ENCODE measurements around the gene NHLRC4. TPM values are rescaled to one million over a fixed set of nuclear protein-coding genes. Genes with fewer than 3 reads are reported as not detected.

Gene NHLRC4
- total RNA-seq, result 1.1 and 1.3 TPM in 2 replicates

- peak; percentile 55 for DNase-seq (ENCODE audit: low spot score)
- Mint-ChIP-seq H3K4me3 (ENCODE audit: low read depth) (peak within 1 kb of the TSS; percentile 58), H3K36me3 (ENCODE audit: low read depth) (no peaks in the 10 kb centered on the region), H3K27ac (peak within 1 kb of the TSS; percentile 81), H3K27me3 (ENCODE audit: low read depth) (peaks cover 3% of the 10 kb centered on the region), H3K9me3 (no peaks in the 10 kb centered on the region), H3K4me1 (ENCODE audit: low read depth) (peaks cover 23% of the 10 kb centered on the region)
- intact Hi-C loops (cut with micrococcal nuclease), result loop anchor here (5.0 kb wide), 1 partner anchor 39 kb away; the partner anchor contains the start of gene CAPN15
Observed at GRCh38 chr16:566475-567372, at the start of gene NHLRC4. Gene NHLRC4, plus strand, starts transcription at chr16:567005. Its CDS starts 1,043 bp downstream, at chr16:568048.

- intact Hi-C loops (cut with micrococcal nuclease), result no loop called here
- Mint-ChIP-seq H3K4me1 (ENCODE audit: low read depth) (no peaks in the 10 kb centered on the region), H3K27me3 (ENCODE audit: low read depth) (no peaks in the 10 kb centered on the region), H3K4me3 (ENCODE audit: low read depth) (no peak overlapping the region), H3K9me3 (no peaks in the 10 kb centered on the region), H3K27ac (no peak overlapping the region), H3K36me3 (ENCODE audit: low read depth) (peaks cover 13% of the 10 kb centered on the region)
- no peak for DNase-seq (ENCODE audit: low spot score)
Observed at GRCh38 chr16:518858-519257, 47.9 kb upstream of the NHLRC4 start.

DNA sequence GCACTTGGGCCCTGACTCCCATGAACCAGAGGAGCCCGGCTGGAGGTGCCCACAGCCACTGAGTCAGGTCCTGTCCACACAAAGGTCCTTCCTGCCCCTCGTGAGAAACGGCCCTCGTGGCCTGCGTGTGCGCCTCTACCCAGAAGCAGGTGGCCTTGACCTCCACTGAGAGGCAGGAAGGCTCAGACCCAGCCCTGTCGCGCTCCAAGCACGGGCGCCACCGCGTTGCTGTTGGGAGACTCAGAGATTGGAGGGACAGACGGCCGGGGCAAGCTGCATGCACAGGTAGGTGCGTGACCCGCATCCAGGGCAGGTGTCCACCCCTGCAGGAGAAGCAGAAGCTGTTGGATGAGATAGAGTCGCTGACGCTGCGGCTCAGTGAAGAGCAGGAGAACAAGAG, 47.4 kb upstream of the NHLRC4 start:
- H3K27me3 Mint-ChIP-seq (ENCODE audit: low read depth), result no peaks in the 10 kb centered on the region
- no peaks in the 10 kb centered on the region for H3K9me3 Mint-ChIP-seq
- no peak overlapping the region for H3K27ac Mint-ChIP-seq
- peaks cover 3% of the 10 kb centered on the region for H3K4me1 Mint-ChIP-seq (ENCODE audit: low read depth)
- H3K36me3 Mint-ChIP-seq (ENCODE audit: low read depth), result peaks cover 13% of the 10 kb centered on the region
- intact Hi-C loops (cut with micrococcal nuclease), result no loop called here
- no peak overlapping the region for H3K4me3 Mint-ChIP-seq (ENCODE audit: low read depth)
- DNase-seq (ENCODE audit: low spot score), result no peak

GRCh38 chr16:519841-520687, 46.7 kb upstream of the NHLRC4 start:
- H3K27me3 Mint-ChIP-seq (ENCODE audit: low read depth), result no peaks in the 10 kb centered on the region

DNA sequence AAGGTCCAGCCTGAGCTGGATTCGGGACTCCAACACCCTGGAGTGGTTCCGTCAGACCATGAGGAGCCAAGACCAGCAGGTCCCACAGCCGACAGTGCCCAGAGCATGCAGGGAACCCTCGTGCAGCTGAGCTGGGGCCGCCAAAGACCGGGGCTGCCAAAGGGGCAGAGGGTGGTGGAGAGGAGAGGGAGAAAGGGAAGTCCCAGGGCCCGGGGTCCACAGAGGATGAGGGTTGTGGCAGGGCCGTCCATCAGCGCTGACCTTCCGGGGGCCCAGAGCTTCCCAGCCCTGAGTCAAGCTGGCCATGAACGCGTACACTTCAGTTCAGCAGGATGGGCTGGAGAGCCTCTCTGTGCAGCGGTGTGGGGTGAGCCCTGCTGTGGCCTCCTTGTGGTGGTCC, 46.0 kb upstream of the NHLRC4 start:
- intact Hi-C loops (cut with micrococcal nuclease), result loop anchor here (10.0 kb wide), 1 partner anchor 126 kb away; the partner anchor contains the start of gene NME4
- Mint-ChIP-seq H3K4me1 (ENCODE audit: low read depth) (peaks cover 11% of the 10 kb centered on the region), H3K9me3 (no peaks in the 10 kb centered on the region), H3K27ac (no peak overlapping the region), H3K27me3 (ENCODE audit: low read depth) (no peaks in the 10 kb centered on the region), H3K4me3 (ENCODE audit: low read depth) (no peak overlapping the region), H3K36me3 (ENCODE audit: low read depth) (peaks cover 13% of the 10 kb centered on the region)
- DNase-seq (ENCODE audit: low spot score), result no peak

More at GRCh38 chr16:519841-520687, 46.7 kb upstream of the NHLRC4 start:
- DNase-seq (ENCODE audit: low spot score), result no peak
- H3K27ac Mint-ChIP-seq, result no peak overlapping the region
- H3K4me1 Mint-ChIP-seq (ENCODE audit: low read depth), result peaks cover 4% of the 10 kb centered on the region
- H3K36me3 Mint-ChIP-seq (ENCODE audit: low read depth), result peaks cover 9% of the 10 kb centered on the region
- H3K4me3 Mint-ChIP-seq (ENCODE audit: low read depth), result no peak overlapping the region
- H3K9me3 Mint-ChIP-seq, result no peaks in the 10 kb centered on the region
- intact Hi-C loops (cut with micrococcal nuclease), result loop anchor here (10.0 kb wide), 1 partner anchor 125 kb away; the partner anchor contains the start of gene NME4

DNA sequence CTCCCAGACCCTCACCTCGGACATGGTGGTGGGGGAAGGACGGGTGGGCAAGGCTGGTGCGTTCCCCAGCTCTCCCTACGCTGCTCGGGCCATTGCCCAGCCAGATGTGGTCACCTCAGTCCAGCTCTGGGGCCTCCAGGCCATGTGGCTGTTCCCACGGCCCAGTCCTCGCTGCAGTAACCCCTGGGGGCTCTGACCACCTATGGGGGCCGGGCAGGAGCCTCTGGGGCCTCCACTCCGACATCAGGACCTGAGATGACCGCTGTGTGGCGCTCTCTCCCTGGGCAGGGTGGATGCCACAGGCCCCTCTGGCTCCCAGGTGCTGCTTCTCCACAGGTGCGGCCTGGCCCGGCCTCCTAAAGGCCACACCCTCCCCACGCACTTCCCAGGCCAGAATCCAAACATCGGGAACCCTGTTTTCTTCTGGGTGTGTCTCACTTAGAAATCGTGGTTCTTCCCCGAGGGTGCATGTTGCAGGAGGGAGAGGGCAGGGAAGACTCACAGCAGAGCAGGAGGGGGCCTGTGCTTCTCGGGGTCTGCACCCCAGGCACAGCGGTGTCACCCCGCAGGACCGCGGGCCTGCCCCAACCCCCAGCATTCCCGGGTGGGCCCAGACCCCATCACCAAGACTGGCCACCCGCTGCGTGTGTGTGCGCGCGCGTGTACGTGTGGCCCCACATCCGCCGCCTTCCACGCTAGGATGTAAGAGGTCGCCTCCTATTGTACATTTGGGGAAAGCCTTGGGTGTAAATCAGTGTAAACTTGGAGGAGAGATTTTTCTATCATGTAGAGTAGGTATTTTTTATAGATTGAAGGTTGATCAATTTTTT, 45.2 kb upstream of the NHLRC4 start:
- H3K27me3 Mint-ChIP-seq (ENCODE audit: low read depth), result no peaks in the 10 kb centered on the region
- no peak overlapping the region for H3K27ac Mint-ChIP-seq
- no peak for DNase-seq (ENCODE audit: low spot score)
- H3K4me1 Mint-ChIP-seq (ENCODE audit: low read depth), result peaks cover 12% of the 10 kb centered on the region
- no peak overlapping the region for H3K4me3 Mint-ChIP-seq (ENCODE audit: low read depth)
- intact Hi-C loops (cut with micrococcal nuclease), result loop anchor here (10.0 kb wide), 1 partner anchor 127 kb away; the partner anchor contains the start of gene NME4
- peaks cover 14% of the 10 kb centered on the region for H3K36me3 Mint-ChIP-seq (ENCODE audit: low read depth)
- H3K9me3 Mint-ChIP-seq, result no peaks in the 10 kb centered on the region

DNA sequence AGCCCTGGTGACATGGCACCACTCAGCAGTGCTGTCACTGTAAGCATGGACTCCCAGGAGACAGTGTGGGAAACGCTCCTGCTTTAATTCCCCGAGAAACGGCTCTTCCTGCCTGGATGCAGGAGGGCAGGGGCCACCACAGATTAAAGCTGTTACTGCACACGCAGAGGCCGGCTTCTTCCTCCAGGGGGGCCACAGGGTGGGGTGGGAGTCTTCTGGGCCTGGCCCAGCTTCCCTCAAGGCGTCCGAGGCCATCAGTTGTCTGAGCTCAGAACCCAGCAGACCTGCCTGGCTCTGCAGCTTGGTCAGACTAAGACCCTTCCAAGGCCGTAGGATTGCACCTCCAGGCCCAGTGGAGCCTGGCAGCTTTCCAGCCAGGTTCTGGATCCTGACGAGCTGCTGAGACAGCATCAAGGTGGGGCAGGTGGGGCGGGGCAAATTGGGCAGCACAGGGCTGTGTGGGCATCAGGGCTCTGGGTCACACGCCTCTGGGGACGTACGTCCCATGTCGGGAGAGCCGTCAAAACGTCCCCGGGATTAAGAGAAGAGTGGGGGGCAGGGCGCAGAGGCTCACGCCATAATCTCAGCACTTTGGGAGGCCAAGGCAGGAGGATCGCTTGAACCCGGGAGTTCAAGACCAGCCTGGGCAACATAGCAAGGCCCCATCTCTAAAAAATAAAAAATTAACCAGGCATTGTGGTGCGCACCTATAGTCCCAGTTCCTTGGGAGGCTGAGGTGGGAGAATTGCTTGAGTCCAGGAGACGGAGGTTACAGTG, 44.3 kb upstream of the NHLRC4 start:
- Mint-ChIP-seq H3K4me3 (ENCODE audit: low read depth) (no peak overlapping the region), H3K36me3 (ENCODE audit: low read depth) (peaks cover 14% of the 10 kb centered on the region), H3K9me3 (no peaks in the 10 kb centered on the region), H3K27me3 (ENCODE audit: low read depth) (no peaks in the 10 kb centered on the region), H3K27ac (no peak overlapping the region), H3K4me1 (ENCODE audit: low read depth) (peaks cover 12% of the 10 kb centered on the region)
- DNase-seq (ENCODE audit: low spot score), result no peak
- intact Hi-C loops (cut with micrococcal nuclease), result loop anchor here (10.0 kb wide), 1 partner anchor 128 kb away; the partner anchor contains the start of gene NME4

DNA sequence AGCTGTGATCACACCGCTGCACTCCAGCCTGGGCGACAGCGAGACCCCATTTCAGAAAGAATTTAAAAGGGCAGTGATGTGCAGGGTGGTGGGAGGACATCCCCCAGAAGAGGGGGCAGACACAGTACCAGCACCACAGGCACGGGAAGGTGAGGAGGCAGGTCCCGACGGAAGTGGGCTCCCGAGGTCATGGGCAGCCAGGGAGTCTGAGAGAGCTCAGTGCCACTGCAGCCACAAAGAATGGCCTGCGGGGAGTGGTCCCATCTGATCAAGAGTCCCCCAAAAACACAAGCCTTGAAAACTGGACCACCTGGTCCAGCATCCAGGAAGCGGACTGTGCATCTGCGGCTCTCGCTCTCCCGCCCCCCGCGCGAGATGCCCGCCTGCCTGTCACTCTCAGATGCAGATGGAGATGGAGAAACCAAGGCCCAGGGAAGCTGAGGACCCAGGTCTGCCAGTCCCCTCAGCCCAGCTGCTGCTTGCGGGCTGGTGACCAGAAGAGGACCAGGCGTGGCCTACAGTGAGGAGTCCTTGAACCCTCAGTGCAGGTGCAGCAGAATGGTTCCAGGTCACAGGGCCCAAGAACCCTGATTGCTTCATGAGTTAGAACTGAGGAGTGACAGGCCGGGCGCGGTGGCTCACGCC, 43.6 kb upstream of the NHLRC4 start:
- H3K36me3 Mint-ChIP-seq (ENCODE audit: low read depth), result peaks cover 14% of the 10 kb centered on the region
- H3K4me3 Mint-ChIP-seq (ENCODE audit: low read depth), result no peak overlapping the region
- no peaks in the 10 kb centered on the region for H3K9me3 Mint-ChIP-seq
- intact Hi-C loops (cut with micrococcal nuclease), result loop anchor here (10.0 kb wide), 1 partner anchor 128 kb away; the partner anchor contains the start of gene NME4
- no peaks in the 10 kb centered on the region for H3K27me3 Mint-ChIP-seq (ENCODE audit: low read depth)
- H3K27ac Mint-ChIP-seq, result no peak overlapping the region
- DNase-seq (ENCODE audit: low spot score), result no peak
- peaks cover 12% of the 10 kb centered on the region for H3K4me1 Mint-ChIP-seq (ENCODE audit: low read depth)

DNA sequence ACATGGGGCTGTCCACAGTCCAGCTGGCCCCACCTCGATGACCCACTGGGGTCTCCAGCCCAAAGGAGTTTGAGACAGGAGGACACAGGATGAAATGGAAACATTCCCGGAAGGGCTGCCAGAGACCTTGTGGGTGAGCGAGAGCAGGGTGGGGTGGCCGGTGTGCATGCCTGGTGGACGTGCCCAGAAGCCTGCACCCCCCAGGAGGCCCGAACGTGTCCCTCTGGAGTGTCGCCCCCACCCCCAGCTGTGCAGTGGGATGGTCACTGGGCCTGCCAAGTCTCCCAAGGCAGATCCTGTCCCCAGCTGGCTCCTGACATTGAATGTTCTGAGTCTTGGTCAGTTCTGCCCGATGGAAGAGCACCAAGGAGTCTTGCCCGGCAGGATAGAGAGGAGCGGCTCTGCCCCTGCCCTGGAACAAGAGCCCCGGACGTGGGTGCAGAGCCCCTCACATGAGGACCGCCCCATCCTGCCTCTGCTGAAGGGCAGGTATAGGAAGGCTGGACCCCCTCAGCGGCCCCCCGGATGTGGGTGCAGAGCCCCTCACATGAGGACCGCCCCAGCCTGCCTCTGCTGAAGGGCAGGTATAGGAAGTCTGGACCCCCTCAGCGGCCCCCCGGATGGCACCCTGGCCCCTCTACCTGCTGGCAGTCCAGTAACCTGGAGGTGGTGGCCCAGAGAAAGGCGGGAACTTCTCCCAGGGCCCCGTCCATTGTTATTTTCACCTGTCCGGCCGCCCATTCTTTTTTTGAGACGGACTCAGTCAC, 42.3 kb upstream of the NHLRC4 start:
- H3K4me3 Mint-ChIP-seq (ENCODE audit: low read depth), result no peak overlapping the region
- H3K36me3 Mint-ChIP-seq (ENCODE audit: low read depth), result peaks cover 19% of the 10 kb centered on the region
- peak overlapping the region; percentile 55 for H3K27ac Mint-ChIP-seq
- no peaks in the 10 kb centered on the region for H3K9me3 Mint-ChIP-seq
- intact Hi-C loops (cut with micrococcal nuclease), result loop anchor here (5.0 to 10.0 kb wide), 5 partner anchors 43 to 898 kb away; partner anchors contain the start of genes METTL26, NHLRC4, NME4 and PIGQ
- no peaks in the 10 kb centered on the region for H3K27me3 Mint-ChIP-seq (ENCODE audit: low read depth)
- H3K4me1 Mint-ChIP-seq (ENCODE audit: low read depth), result peaks cover 15% of the 10 kb centered on the region
- DNase-seq (ENCODE audit: low spot score), result no peak

- DNase-seq (ENCODE audit: low spot score), result no peak
- Mint-ChIP-seq H3K27ac (peak overlapping the region; percentile 99), H3K4me1 (ENCODE audit: low read depth) (peaks cover 18% of the 10 kb centered on the region), H3K4me3 (ENCODE audit: low read depth) (peak overlapping the region; percentile 83), H3K27me3 (ENCODE audit: low read depth) (no peaks in the 10 kb centered on the region), H3K36me3 (ENCODE audit: low read depth) (peaks cover 21% of the 10 kb centered on the region), H3K9me3 (no peaks in the 10 kb centered on the region)
- intact Hi-C loops (cut with micrococcal nuclease), result loop anchor here (5.0 to 10.0 kb wide), 5 partner anchors 42 to 897 kb away; partner anchors contain the start of genes METTL26, NHLRC4, NME4 and PIGQ
Observed at GRCh38 chr16:525123-525519, 41.7 kb upstream of the NHLRC4 start.

Measured in activated T-helper 2 cell treated with anti-CD3 and anti-CD28 coated beads, Interferon-gamma antibody, Interleukin-2, Interleukin-4, amounts not matched to agents 10 μg/mL and 5 μg/mL and 100 μg/mL, durations not matched to agents 14 hours and 24 hours and 36 hours (primary cell).